C4-2B (cell line): Measurements from ENCODE around the gene WRAP73.

Experiments
- H3K27ac ChIP-seq: fragments of 450-650 bp; 2 replicates; pipeline ENCODE4 v1.5.1; 2017
- ZFX ChIP-seq: fragments of 450-650 bp; IDR thresholded peaks from 2 replicates; pipeline ENCODE4 v1.6.1; 2017
- TF ChIP-seq, protein P1 (sequence below): fragments of 450-650 bp; conservative IDR thresholded peaks from 2 replicates; pipeline ENCODE4 v1.5.1; 2017; ENCODE audit warnings: mild to moderate bottlenecking

The WRAP73 gene, protein sequence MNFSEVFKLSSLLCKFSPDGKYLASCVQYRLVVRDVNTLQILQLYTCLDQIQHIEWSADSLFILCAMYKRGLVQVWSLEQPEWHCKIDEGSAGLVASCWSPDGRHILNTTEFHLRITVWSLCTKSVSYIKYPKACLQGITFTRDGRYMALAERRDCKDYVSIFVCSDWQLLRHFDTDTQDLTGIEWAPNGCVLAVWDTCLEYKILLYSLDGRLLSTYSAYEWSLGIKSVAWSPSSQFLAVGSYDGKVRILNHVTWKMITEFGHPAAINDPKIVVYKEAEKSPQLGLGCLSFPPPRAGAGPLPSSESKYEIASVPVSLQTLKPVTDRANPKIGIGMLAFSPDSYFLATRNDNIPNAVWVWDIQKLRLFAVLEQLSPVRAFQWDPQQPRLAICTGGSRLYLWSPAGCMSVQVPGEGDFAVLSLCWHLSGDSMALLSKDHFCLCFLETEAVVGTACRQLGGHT

DNA sequence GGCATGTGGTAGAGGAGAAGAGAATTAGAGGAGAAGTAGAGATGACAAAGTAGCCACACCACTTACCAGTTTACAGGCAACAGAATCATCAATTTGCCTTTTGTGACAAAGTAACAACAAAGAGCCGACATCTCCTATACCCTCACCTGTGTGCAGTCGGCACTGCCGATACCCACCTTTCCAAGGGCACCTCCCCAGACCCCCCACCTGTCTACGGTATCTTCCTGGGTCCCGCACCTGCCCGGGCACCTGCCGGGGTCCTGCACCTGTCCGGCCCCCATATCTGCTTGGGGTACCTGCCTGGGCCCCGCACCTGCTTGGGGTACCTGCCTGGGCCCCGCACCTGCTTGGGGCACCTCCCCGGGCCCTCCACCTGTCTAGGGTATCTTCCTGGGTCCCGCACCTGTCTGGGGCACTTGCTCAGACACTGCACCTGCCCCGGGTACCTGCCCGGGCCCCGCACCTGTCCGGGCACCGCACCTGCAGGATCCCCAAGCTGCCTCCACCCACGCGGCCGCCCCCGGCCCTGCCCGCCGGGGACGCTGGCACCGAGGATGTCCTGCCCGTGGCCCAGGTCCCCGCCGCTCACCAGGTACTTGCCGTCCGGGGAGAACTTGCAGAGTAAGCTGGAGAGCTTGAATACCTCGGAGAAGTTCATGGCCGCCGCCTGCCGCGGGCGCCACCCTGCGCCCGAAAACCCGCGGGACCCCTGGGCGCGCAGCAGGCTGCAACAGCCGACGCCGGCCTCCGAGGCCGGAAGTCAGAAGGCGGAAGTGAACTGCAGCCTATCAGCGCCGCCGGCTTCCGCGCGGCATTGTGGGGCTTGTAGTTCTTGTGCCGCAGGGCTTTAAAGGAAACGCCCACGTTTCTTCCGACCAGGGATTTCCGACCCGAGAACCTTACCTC lies at the start of gene WRAP73:
TSS of gene WRAP73 (minus strand) at position 762 of the 906 bp plus-strand sequence. CDS start at position 658, 104 bp downstream.
- TF ChIP-seq, protein P1, sequence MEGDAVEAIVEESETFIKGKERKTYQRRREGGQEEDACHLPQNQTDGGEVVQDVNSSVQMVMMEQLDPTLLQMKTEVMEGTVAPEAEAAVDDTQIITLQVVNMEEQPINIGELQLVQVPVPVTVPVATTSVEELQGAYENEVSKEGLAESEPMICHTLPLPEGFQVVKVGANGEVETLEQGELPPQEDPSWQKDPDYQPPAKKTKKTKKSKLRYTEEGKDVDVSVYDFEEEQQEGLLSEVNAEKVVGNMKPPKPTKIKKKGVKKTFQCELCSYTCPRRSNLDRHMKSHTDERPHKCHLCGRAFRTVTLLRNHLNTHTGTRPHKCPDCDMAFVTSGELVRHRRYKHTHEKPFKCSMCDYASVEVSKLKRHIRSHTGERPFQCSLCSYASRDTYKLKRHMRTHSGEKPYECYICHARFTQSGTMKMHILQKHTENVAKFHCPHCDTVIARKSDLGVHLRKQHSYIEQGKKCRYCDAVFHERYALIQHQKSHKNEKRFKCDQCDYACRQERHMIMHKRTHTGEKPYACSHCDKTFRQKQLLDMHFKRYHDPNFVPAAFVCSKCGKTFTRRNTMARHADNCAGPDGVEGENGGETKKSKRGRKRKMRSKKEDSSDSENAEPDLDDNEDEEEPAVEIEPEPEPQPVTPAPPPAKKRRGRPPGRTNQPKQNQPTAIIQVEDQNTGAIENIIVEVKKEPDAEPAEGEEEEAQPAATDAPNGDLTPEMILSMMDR, result no peak; the same call in 1 of the 2 replicates
- TF ChIP-seq ZFX, result peak; percentile 69; the same call in 1 of the 2 replicates
- peak within 1 kb of the TSS; percentile 73 for H3K27ac ChIP-seq

DNA sequence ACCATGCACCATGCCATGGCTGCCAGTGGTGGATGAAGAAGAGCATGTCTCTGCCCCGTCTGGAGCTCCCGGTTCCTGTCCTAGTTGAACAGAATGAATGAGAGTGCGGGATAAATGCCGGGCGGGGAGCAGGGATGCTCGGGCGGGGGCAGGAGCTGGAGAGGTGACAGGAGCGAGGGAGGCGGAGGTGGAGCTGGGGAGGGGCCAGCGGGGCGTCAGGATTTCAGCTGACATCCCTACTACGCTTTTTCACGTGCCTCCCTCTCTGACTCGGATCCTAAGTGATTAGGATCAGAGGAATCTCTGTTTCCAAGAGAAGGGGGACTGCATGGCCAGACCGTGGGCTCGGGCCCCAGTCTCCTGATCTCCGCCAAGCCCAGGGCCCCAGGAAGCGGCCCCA lies 49.7 kb upstream of the WRAP73 start:
- no peak overlapping the region for H3K27ac ChIP-seq
- TF ChIP-seq ZFX, result no peak
- TF ChIP-seq, protein P1, result no peak

DNA sequence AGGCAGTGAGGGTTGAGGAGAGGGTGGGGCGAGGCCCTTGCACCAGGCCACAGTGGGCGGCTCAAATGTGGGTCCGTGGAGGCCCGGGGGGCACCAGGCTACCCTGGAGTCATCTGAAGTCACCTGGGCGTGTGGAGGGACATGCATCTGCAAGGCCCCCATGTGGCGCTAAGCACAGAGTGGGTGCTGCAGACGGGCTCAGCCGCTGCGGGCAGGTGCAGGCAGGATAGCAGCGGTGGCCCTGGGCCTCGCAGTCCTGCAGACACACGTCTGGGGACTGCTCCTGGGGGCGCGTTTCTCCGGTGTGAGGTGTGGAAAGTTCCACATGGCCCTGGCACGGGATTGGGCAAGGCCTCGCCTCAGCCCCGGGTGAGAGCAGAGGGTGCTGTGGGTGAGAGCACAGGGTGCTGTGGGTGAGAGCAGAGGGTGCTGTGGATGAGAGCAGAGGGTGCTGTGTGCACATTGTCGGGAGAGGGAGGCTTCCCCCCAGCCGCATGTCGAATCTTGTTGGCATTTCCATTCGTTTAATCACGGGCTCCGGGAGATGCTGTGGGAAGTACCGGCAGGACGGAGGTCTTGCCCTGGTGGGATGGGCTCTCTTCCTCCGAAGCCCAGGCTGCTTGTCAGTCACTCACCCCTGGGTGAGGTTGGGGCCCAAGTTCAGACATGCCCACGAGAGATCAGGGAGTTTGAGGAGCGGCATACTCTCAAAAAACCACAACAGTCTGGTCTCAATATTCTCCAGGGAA lies 48.9 kb upstream of the WRAP73 start:
- H3K27ac ChIP-seq, result no peak overlapping the region
- TF ChIP-seq, protein P1, result no peak
- TF ChIP-seq ZFX, result no peak

DNA sequence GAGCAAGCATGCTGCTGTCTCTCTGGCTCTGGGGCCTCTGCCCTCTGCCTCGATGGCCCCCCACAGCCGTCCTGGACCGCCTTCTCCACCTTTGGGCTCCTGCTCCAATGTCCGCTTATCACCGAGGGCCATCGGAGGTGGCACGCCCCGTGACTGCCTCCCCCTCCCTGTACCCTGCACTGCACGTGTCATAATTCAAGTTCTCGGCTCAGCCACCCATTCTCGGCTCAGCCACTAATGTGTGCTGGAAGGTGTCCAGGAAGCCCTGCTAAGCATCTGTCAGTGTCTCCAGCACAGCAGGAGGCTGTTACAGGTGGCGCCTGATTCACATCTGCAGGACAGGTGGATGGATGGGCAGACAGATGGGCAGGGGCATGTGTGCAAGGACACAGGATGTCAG lies 47.9 kb upstream of the WRAP73 start:
- no peak for TF ChIP-seq ZFX
- TF ChIP-seq, protein P1, result no peak
- H3K27ac ChIP-seq, result no peak overlapping the region

DNA sequence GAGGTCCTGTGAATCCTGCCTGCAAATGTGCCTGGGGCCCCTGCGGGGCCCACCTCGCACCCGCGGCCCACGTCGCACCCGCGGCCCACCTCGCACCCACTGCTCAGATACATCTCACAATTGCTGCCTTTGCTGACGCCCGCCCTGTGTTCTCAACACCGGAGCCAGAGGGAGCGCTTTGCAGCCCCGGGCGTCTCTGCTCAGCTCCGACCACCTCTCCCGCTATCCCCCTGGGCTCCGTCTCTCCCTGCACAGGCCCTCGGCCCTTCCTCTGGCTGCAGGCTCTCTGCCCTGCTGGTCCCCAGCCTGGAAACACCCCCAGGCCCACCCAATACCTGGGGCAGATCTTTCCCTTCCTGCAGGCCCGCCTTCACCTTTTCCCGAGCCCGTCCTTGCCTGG lies 47.2 kb upstream of the WRAP73 start:
- no peak overlapping the region for H3K27ac ChIP-seq
- TF ChIP-seq ZFX, result no peak
- TF ChIP-seq, protein P1, result no peak

DNA sequence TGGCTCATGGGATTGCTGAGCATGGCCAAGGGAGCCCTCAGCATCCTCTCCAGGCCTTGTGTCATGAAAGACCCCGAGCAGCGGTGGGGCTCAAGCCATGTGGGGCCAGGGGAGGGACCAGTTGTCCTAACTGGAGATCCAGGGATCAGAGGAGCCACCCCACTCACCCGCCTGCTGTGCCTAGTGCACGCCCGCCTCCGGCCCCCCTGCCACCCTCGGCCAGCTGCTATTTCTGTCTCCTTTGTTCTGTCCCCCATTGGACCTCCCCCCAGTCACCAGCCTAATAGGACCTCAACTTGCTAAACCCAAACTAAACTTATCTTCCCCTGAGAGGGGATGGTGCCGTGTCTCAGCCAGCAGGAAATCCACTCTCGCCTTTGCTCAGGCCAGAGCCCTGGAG lies 46.8 kb upstream of the WRAP73 start:
- TF ChIP-seq, protein P1, result no peak
- no peak for TF ChIP-seq ZFX
- no peak overlapping the region for H3K27ac ChIP-seq
